Retina (tissue), 1 donor: ENCODE data around the gene TOX2.

Experiments used
- DNase-seq: peaks from one replicate; pipeline ENCODE4 v3.0.0-alpha.2; 2016

TOX2 gene

GRCh38 chr20:44068316-44069201 lies 153.9 kb downstream of the TOX2 start:
- no peak for DNase-seq

GRCh38 chr20:44069203-44070011 lies 154.8 kb downstream of the TOX2 start:
- DNase-seq = no peak

- DNase-seq = no peak
Observed at GRCh38 chr20:44070139-44070900, 155.7 kb downstream of the TOX2 start.

GRCh38 chr20:44071057-44071456 lies 156.4 kb downstream of the TOX2 start:
- DNase-seq = no peak

GRCh38 chr20:44071526-44072111 lies 157.0 kb downstream of the TOX2 start:
- DNase-seq = no peak

GRCh38 chr20:44072384-44072783 lies 157.7 kb downstream of the TOX2 start:
- DNase-seq = no peak

DNA sequence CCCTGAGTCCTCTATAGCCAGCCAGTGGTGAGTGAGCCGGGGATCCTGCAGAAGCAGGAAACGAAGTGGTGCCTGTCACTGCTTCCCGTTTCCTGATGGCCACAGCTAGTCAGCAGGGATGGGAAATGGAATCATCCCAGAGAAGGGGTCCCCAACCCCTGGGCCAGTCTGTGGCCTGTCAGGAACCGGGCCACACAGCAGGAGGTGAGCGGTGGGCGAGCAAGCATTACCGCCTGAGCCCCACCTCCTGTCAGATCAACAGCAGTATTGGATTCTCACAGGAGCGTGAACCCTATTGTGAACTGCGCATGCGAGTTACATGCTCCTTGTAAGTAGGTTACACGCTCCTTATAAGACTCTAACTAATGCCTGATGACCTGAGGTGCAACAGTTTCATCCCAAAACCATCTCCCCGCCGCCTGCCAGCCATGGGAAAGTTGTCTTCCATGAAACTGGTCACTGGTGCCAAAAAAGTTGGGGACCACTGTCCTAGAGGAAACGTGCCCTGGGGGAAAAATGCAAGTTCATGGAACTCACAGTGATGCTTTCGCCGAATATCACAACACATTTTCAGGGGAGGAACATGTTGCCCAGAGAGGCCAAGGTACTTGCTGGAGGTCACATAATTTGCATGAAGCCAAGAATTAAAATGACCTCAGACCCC lies 158.5 kb downstream of the TOX2 start:
- peak; percentile 55 for DNase-seq

DNA sequence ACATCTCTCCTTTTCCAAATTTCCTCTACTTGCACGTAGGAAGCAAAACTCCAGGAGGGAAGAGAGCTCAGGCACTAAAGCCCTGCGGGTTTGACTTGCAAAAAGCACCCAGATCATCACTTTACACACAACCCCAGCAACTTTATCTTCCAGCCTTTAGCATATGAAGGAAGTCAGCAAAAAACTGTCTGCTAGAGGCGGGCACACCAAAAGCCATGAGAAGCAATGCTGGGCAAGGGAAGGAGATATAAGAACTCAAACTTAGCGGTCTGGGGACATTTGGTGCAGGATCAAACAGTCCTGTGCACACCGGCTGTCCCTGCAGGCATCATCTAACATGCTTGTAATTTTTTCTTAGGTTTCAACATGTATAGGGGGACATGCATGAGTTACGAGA lies 159.0 kb downstream of the TOX2 start:
- DNase-seq = no peak

GRCh38 chr20:44074252-44075151 lies 159.8 kb downstream of the TOX2 start:
- DNase-seq = no peak

GRCh38 chr20:44075191-44075949 lies 160.7 kb downstream of the TOX2 start:
- no peak for DNase-seq

DNA sequence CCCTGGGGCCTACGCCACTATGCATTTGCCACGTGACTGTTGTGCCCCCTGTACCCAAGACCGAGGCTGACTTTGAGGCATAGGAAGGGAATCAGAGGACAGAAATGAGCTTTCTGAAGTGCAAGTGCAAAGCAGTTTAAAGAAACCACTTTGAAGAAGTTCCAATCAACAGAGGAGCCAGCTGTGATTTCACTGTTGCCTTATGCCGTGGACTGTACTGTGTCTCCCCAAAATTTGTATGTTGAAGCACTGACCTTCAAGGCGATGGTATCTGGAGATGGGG lies 161.2 kb downstream of the TOX2 start:
- no peak for DNase-seq

- DNase-seq = no peak
Observed at GRCh38 chr20:44079291-44079690, 164.6 kb downstream of the TOX2 start.

GRCh38 chr20:44080064-44080463 lies 165.4 kb downstream of the TOX2 start:
- DNase-seq = no peak

GRCh38 chr20:44080646-44081267 lies 166.1 kb downstream of the TOX2 start:
- peak; percentile 78 for DNase-seq

DNA sequence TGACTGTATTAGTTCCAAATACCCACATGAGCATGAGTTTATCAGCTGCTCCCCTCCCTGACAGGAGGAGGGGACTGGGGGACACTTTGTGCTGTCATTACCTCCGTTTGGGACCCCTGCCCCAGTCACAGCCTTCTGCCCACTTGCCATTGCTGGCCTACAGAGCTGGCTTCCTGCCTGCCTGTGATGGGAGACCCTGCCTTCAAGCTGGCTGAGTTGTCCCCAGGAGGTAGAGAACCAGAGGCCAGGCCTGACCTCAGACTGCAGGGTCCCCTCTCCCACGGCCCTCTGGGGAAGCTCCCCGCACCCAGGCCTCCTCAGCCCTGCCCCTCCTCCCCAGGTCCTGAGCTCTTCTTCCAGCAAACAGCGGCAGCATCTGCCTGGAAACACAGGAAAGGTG lies 166.8 kb downstream of the TOX2 start:
- DNase-seq = no peak

- DNase-seq = no peak
Observed at GRCh38 chr20:44081888-44082287, 167.2 kb downstream of the TOX2 start.

GRCh38 chr20:44083220-44083933 lies 168.7 kb downstream of the TOX2 start:
- no peak for DNase-seq

DNA sequence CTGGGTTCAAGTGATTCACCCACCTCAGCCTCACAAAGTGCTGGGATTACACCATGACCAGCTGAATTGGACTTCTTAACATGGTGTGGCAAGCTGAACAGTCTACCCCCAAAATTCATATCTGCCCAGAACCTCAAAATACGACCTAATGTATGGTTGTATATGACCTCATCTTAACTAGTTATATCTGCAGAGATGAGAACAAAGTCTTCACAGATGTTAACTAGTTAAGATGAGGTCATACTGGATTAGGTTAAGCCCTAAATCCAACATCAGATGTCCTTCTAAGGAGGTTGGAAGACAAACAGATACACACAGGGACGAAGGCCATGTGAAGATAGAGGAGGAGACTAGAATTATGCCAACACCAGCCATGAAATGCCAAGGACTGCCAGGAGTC lies 169.8 kb downstream of the TOX2 start:
- no peak for DNase-seq

- no peak for DNase-seq
Observed at GRCh38 chr20:44084891-44085290, 170.2 kb downstream of the TOX2 start.
